Body of pancreas (tissue), 4 donors: ENCODE results near the gene VPS26C. TPM values are rescaled to one million over a fixed set of nuclear protein-coding genes. Genes with fewer than 3 reads are reported as not detected.

Experiments
- ATAC-seq: fragments of 150-250 bp; one replicate; pipeline ENCODE4 v1.9.1; 2016
- DNase-seq, 4 donors: peaks; one replicate each; pipeline ENCODE4 v3.0.0-alpha.2; 2019
- H3K27ac ChIP-seq, 4 donors: fragments of 200-600 bp; sonication (generic); 1 replicate in 3 of 4; 2 replicates in 1 of 4; pipeline versions ENCODE4 v1.5.1 to v1.6.1; 2016 to 2019; ENCODE audit warnings: mild to moderate bottlenecking in 1 of 4, mixed read lengths in 1 of 4, moderate library complexity in 1 of 4
- H3K27me3 ChIP-seq, 2 donors: fragments of 200-600 bp; sonication (generic); one replicate each; pipeline ENCODE4 v1.6.0; 2016; ENCODE audit warnings: mild to moderate bottlenecking in 1 of 2
- H3K36me3 ChIP-seq, 2 donors: fragments of 200-600 bp; sonication (generic); replicated peaks in 1 of 2; 2 replicates each; pipeline ENCODE4 v1.5.1; 2016; ENCODE audit warnings: low read depth in 2 of 2; ENCODE audit not compliant: insufficient read depth in 1 of 2
- H3K4me1 ChIP-seq: fragments of 200-600 bp; sonication (generic); one replicate; pipeline ENCODE4 v1.6.0; 2016
- H3K4me3 ChIP-seq, 2 donors: fragments of 200-600 bp; sonication (generic); 1 replicate in 1 of 2; 2 replicates in 1 of 2; pipeline ENCODE4 v1.5.1; 2016 to 2019
- H3K9me3 ChIP-seq, 3 donors: fragments of 200-600 bp; sonication (generic); 1 replicate in 2 of 3; 2 replicates in 1 of 3; pipeline ENCODE4 v1.5.1; 2016
- CTCF ChIP-seq, 7 experiments: fragments of 450-650 bp in 4 of 7; fragments of 200-600 bp in 3 of 7; sonication (generic) in 3 of 7; IDR thresholded peaks; one replicate each; pipeline ENCODE4 v1.5.1; 2016 to 2019; ENCODE audit warnings: antibody characterized with exemption in 7 of 7
- POLR2A ChIP-seq, 3 donors: fragments of 450-650 bp; IDR thresholded peaks; one replicate each; pipeline ENCODE4 v1.6.1; 2016; ENCODE audit warnings: antibody characterized with exemption in 3 of 3, mild to moderate bottlenecking in 2 of 3
- WGBS, 2 donors: methylation state at CpG; one replicate each; pipeline ENCODE4 v1.1.5; 2017; 5-methylcytosine and 5-hydroxymethylcytosine counted together
- intact Hi-C: fragments of 100-400 bp; cut with DNase I; formaldehyde crosslinking; loops from one replicate; pipeline ENCODE4 v1.15.1; 2023
- total RNA-seq, 2 donors: library from RNA; depleted of rRNA; stranded (reverse); fragments of >200 nt; gene quantifications; one replicate each; pipeline ENCODE4 v1.1.0, GENCODE V29; 2016

The VPS26C gene
- total RNA-seq, 2 donors from 2014 or later, result 29.3 to 34.3 TPM

- peaks cover 0 to 1% of the 10 kb centered on the region in 2 donors for H3K36me3 ChIP-seq
- H3K27me3 ChIP-seq, result no peaks in the 10 kb centered on the region
- H3K9me3 ChIP-seq, result no peaks in the 10 kb centered on the region
- DNase-seq, result no peak
- ATAC-seq, result no peak
- intact Hi-C loops, result no loop called here
- TF ChIP-seq CTCF (IDR thresholded peaks at IDR 0.05), result no peak
- no peak for TF ChIP-seq POLR2A (IDR thresholded peaks at IDR 0.05)
- H3K4me3 ChIP-seq, result no peak overlapping the region
- no peaks in the 10 kb centered on the region for H3K4me1 ChIP-seq
- no peak overlapping the region for H3K27ac ChIP-seq
- 91 to 94% methylated on average over 8 of the region's 8 CpGs for WGBS, 2 donors
Measured at GRCh38 chr21:37245151-37245550, 22.0 kb downstream of the VPS26C start.

GRCh38 chr21:37244501-37245095, 22.5 kb downstream of the VPS26C start:
- 68 to 88% methylated on average over 12 of the region's 12 CpGs for WGBS, 2 donors
- no peak for DNase-seq
- Histone ChIP-seq H3K27me3 (no peaks in the 10 kb centered on the region), H3K27ac (no peak overlapping the region), H3K4me3 (no peak overlapping the region), H3K9me3 (no peaks in the 10 kb centered on the region), H3K36me3 (peaks cover 0 to 5% of the 10 kb centered on the region in 2 donors), H3K4me1 (no peaks in the 10 kb centered on the region)
- intact Hi-C loops, result no loop called here
- TF ChIP-seq CTCF (IDR thresholded peaks at IDR 0.05) (no peak), POLR2A (IDR thresholded peaks at IDR 0.05) (no peak)
- no peak for ATAC-seq

- Histone ChIP-seq H3K27me3 (no peaks in the 10 kb centered on the region), H3K4me3 (no peak overlapping the region)
- ATAC-seq, result no peak
Measured at GRCh38 chr21:37243961-37244360, 23.2 kb downstream of the VPS26C start.

GRCh38 chr21:37241426-37241825, 25.7 kb downstream of the VPS26C start:
- WGBS, 2 donors, result 92 to 97% methylated on average over 7 of the region's 7 CpGs
- TF ChIP-seq POLR2A (IDR thresholded peaks at IDR 0.05), result no peak
- TF ChIP-seq CTCF (IDR thresholded peaks at IDR 0.05), result no peak
- intact Hi-C loops, result no loop called here
- ATAC-seq (no peak), DNase-seq (no peak)
- Histone ChIP-seq H3K4me3 (no peak overlapping the region), H3K4me1 (no peaks in the 10 kb centered on the region), H3K27ac (no peak overlapping the region), H3K27me3 (no peaks in the 10 kb centered on the region), H3K36me3 (peaks cover 0 to 5% of the 10 kb centered on the region in 2 donors), H3K9me3 (no peaks in the 10 kb centered on the region)

More at GRCh38 chr21:37243961-37244360, 23.2 kb downstream of the VPS26C start:
- intact Hi-C loops, result no loop called here
- WGBS, 2 donors, result 96 to 98% methylated on average over 5 to 6 of the region's 6 CpGs
- no peak for TF ChIP-seq CTCF (IDR thresholded peaks at IDR 0.05)
- no peak for TF ChIP-seq POLR2A (IDR thresholded peaks at IDR 0.05)
- DNase-seq, result no peak
- peaks cover 0 to 5% of the 10 kb centered on the region in 2 donors for H3K36me3 ChIP-seq
- H3K27ac ChIP-seq, result no peak overlapping the region
- H3K9me3 ChIP-seq, result no peaks in the 10 kb centered on the region
- H3K4me1 ChIP-seq, result no peaks in the 10 kb centered on the region

GRCh38 chr21:37240978-37241377, 26.2 kb downstream of the VPS26C start:
- no peak for ATAC-seq
- intact Hi-C loops, result no loop called here
- Histone ChIP-seq H3K4me3 (no peak overlapping the region), H3K36me3 (peaks cover 0 to 5% of the 10 kb centered on the region in 2 donors), H3K27ac (no peak overlapping the region), H3K9me3 (no peaks in the 10 kb centered on the region), H3K4me1 (no peaks in the 10 kb centered on the region), H3K27me3 (no peaks in the 10 kb centered on the region)
- TF ChIP-seq POLR2A (IDR thresholded peaks at IDR 0.05), result no peak
- TF ChIP-seq CTCF (IDR thresholded peaks at IDR 0.05), result no peak
- no peak for DNase-seq
- WGBS, 2 donors, result 87 to 92% methylated on average over 8 of the region's 8 CpGs
